Lung microvascular endothelial cell (primary cell): Measurements from ENCODE around the gene DQX1. TPM values are rescaled to one million over a fixed set of nuclear protein-coding genes. Genes with fewer than 3 reads are reported as not detected.
"Not testable (repeated sequence)": the region's sequence is repeated elsewhere in the genome, so short reads cannot be mapped to it uniquely, and the experiment has no call there.

Source experiments
- DNase-seq, 2 donors: peaks; one replicate each; pipeline versions ENCODE4 v3.0.0 to v3.0.0-alpha.2; 2010; ENCODE audit warnings: low read depth in 2 of 2
- total RNA-seq: library from RNA; depleted of rRNA; stranded (reverse); fragments of >200 nt; gene quantifications from 2 replicates; pipeline ENCODE4 v1.2.1, GENCODE V29; 2014

DQX1 gene
- total RNA-seq, 1 donor from 2014 or later = not detected

DNA sequence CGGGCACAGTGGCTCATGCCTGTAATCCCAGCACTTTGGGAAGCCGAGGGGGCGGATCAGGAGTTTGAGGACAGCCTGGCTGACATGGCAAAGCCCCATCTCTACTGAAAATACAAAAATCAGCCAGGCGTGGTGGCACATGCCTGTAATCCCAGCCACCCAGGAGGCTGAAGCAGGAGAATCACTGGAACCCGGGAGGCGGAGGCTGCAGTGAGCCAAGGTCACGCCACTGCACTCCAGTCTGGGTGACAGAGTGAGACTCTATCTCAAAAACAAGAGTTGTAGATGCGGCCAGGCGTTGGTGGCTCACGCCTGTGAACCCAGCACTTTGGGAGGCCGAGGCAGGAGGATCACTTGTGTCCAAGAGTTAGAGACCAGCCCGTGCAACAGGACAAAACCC, 55.3 kb downstream of the DQX1 start:
- not testable (repeated sequence) for DNase-seq

Other genes starting within 250 kb of the DQX1 start
- under 0.01 and 0.20 TPM in 2 replicates for gene SLC4A5, start 182.8 kb downstream of the DQX1 start, total RNA-seq
- gene DCTN1, start 145.9 kb downstream of the DQX1 start, total RNA-seq = 95.2 and 117 TPM in 2 replicates
- under 0.01 TPM in 1 of 2 replicates, not detected in the other for gene C2orf81, start 104.6 kb downstream of the DQX1 start, total RNA-seq
- gene WDR54, start 104.5 kb downstream of the DQX1 start, total RNA-seq = 24.0 and 32.3 TPM in 2 replicates
- gene RTKN, start 84.3 kb downstream of the DQX1 start, total RNA-seq = 11.8 and 28.4 TPM in 2 replicates
- 4.8 and 6.3 TPM in 2 replicates for gene INO80B, start 71.1 kb downstream of the DQX1 start, total RNA-seq
- gene WBP1, start 67.8 kb downstream of the DQX1 start, total RNA-seq = 40.3 and 47.6 TPM in 2 replicates
- gene MOGS, start 60.8 kb downstream of the DQX1 start, total RNA-seq = 36.4 and 57.5 TPM in 2 replicates
- gene MRPL53, start 53.6 kb downstream of the DQX1 start, total RNA-seq = 28.5 and 39.9 TPM in 2 replicates
- 7.8 and 16.9 TPM in 2 replicates for gene CCDC142, start 43.2 kb downstream of the DQX1 start, total RNA-seq
- 5.0 and 5.4 TPM in 2 replicates for gene TTC31, start 43.1 kb downstream of the DQX1 start, total RNA-seq
- gene LBX2, start 26.6 kb downstream of the DQX1 start, total RNA-seq = 0.20 and 0.65 TPM in 2 replicates
- 7.0 and 8.3 TPM in 2 replicates for gene PCGF1, start 18.5 kb downstream of the DQX1 start, total RNA-seq
- gene TLX2, start 11.8 kb downstream of the DQX1 start, total RNA-seq = not detected in 2 replicates
- gene AUP1, start 3.5 kb upstream of the DQX1 start, total RNA-seq = 70.2 and 138 TPM in 2 replicates
- 35.3 and 38.1 TPM in 2 replicates for gene HTRA2, start 3.7 kb upstream of the DQX1 start, total RNA-seq
- 0.65 and 1.2 TPM in 2 replicates for gene LOXL3, start 27.7 kb upstream of the DQX1 start, total RNA-seq
- 19.0 and 22.0 TPM in 2 replicates for gene DOK1, start 28.5 kb upstream of the DQX1 start, total RNA-seq
- not detected in 2 replicates for gene M1AP, start 122.1 kb upstream of the DQX1 start, total RNA-seq
- 1.8 and 2.2 TPM in 2 replicates for gene SEMA4F, start 128.0 kb upstream of the DQX1 start, total RNA-seq